Activated CD4-positive, alpha-beta T cell treated with anti-CD3 and anti-CD28 coated beads, Interleukin-2, Interleukin-4, amounts not matched to agents 100 ng/mL and 50 ng/mL, durations not matched to agents 16 hours and 8 hours (primary cell): ENCODE measurements around the gene DNAJC30.

Experiments used
- DNase-seq: peaks from one replicate; pipeline ENCODE4 v3.0.0-alpha.2; 2020; ENCODE audit warnings: low spot score

The DNAJC30 gene

GRCh38 chr7:73707045-73707631 is 23.9 kb upstream of the DNAJC30 start:
- peak; percentile 17 for DNase-seq

- DNase-seq, result peak; percentile 44
Observed at GRCh38 chr7:73706126-73707044, 23.1 kb upstream of the DNAJC30 start.

- DNase-seq, result no peak
Observed at GRCh38 chr7:73705551-73705920, 22.3 kb upstream of the DNAJC30 start.

GRCh38 chr7:73704640-73705550 is 21.6 kb upstream of the DNAJC30 start:
- DNase-seq, result no peak

- DNase-seq, result peak; percentile 27
Observed at GRCh38 chr7:73703757-73704639, 20.7 kb upstream of the DNAJC30 start.

GRCh38 chr7:73703225-73703624 is 20.0 kb upstream of the DNAJC30 start:
- no peak for DNase-seq

GRCh38 chr7:73702665-73703064 is 19.4 kb upstream of the DNAJC30 start:
- no peak for DNase-seq

GRCh38 chr7:73702226-73702625 is 19.0 kb upstream of the DNAJC30 start:
- DNase-seq, result no peak

- DNase-seq, result peak; percentile 37
Observed at GRCh38 chr7:73701357-73701995, 18.2 kb upstream of the DNAJC30 start.

- no peak for DNase-seq
Observed at GRCh38 chr7:73700581-73701134, 17.4 kb upstream of the DNAJC30 start.

- DNase-seq, result no peak
Observed at GRCh38 chr7:73700069-73700423, 16.8 kb upstream of the DNAJC30 start.

GRCh38 chr7:73699370-73700068 is 16.3 kb upstream of the DNAJC30 start:
- DNase-seq, result no peak

GRCh38 chr7:73698410-73698809 is 15.2 kb upstream of the DNAJC30 start:
- DNase-seq, result no peak

GRCh38 chr7:73696372-73696771 is 13.1 kb upstream of the DNAJC30 start:
- DNase-seq, result no peak

GRCh38 chr7:73690646-73691045 is 7.4 kb upstream of the DNAJC30 start:
- DNase-seq, result no peak

- no peak for DNase-seq
Observed at GRCh38 chr7:73688288-73688687, 5.0 kb upstream of the DNAJC30 start.

GRCh38 chr7:73685311-73685710 is 2.1 kb upstream of the DNAJC30 start:
- DNase-seq, result no peak

GRCh38 chr7:73683788-73684693 is 788 bp upstream of the DNAJC30 start:
- DNase-seq, result no peak

- DNase-seq, result no peak
Observed at GRCh38 chr7:73682745-73683055, 553 bp downstream of the DNAJC30 start.
